Endothelial cell of umbilical vein (primary cell): ENCODE data around the gene POLR1C. TPM values are rescaled to one million over a fixed set of nuclear protein-coding genes. Genes with fewer than 3 reads are reported as not detected.

Source experiments
- BruUV-seq: library from RNA; stranded (reverse); fragments of 400-500 nt; replicated peaks from 2 replicates; lab custom pipeline; 2021; lab: Mats Ljungman, UMichigan
- CTCF ChIA-PET: fragments of 300-600, 350-600 bp; sonication (Branson Sonifier 250); formaldehyde crosslinking; loops from one replicate; lab custom pipeline; 2021; ENCODE audit warnings: antibody characterized with exemption, inconsistent platforms; lab: Charles Lee
- POLR2A ChIA-PET: fragments of 300-600, 350-600 bp; sonication (Branson Sonifier 250); formaldehyde crosslinking; loops from one replicate; lab custom pipeline; 2021; ENCODE audit warnings: antibody characterized with exemption, inconsistent platforms; lab: Charles Lee
- DNase-seq: peaks from one replicate; pipeline ENCODE4 v3.0.0-alpha.2; 2011; ENCODE audit warnings: low read depth, low spot score
- FAIRE-seq: peaks from 2 replicates; lab custom pipeline; 2011; peaks lifted over from hg19 to GRCh38; lab: Jason Lieb, UNC
- H2AFZ ChIP-seq: 2 replicates; pipeline ENCODE4 v1.6.0; 2012; ENCODE audit warnings: low read depth, low read length, control low read depth, inconsistent platforms
- H3K27ac ChIP-seq: 2 replicates; pipeline ENCODE4 v1.5.1; 2011; ENCODE audit warnings: low read depth, mild to moderate bottlenecking, control low read depth, low read length, moderate library complexity; ENCODE audit not compliant: insufficient read depth
- H3K27me3 ChIP-seq, 2 experiments: 2 replicates each; pipeline versions ENCODE4 v1.6.0 to v1.6.1; 2011; ENCODE audit warnings: low read length in 2 of 2, mixed read lengths in 1 of 2; ENCODE audit not compliant: control insufficient read depth in 2 of 2, insufficient read depth in 2 of 2
- H3K36me3 ChIP-seq, 2 experiments: 2 replicates in 1 of 2; 3 replicates in 1 of 2; pipeline ENCODE4 v1.5.1; 2011; ENCODE audit warnings: low read length in 2 of 2, mild to moderate bottlenecking in 1 of 2, moderate library complexity in 1 of 2; ENCODE audit not compliant: control insufficient read depth in 2 of 2, insufficient read depth in 2 of 2; ENCODE audit errors: extremely low read depth in 1 of 2
- H3K4me1 ChIP-seq: 3 replicates; pipeline ENCODE4 v1.5.1; 2011; ENCODE audit warnings: mild to moderate bottlenecking, low read length; ENCODE audit not compliant: control insufficient read depth, insufficient read depth; ENCODE audit errors: extremely low read depth
- H3K4me2 ChIP-seq: 2 replicates; pipeline ENCODE4 v1.6.1; 2011; ENCODE audit warnings: low read length, control low read depth, mixed read lengths; ENCODE audit not compliant: insufficient read depth
- H3K4me3 ChIP-seq, 3 experiments: fragments of 200-600 bp in 1 of 3; sonication (generic), shearing (Covaris generic) in 1 of 3; replicated peaks in 1 of 3; 2 replicates each; pipeline ENCODE4 v1.5.1; 2011 to 2016; ENCODE audit warnings: control low read depth in 3 of 3, low read length in 3 of 3, mild to moderate bottlenecking in 2 of 3, inconsistent platforms in 1 of 3, low read depth in 1 of 3, moderate library complexity in 1 of 3; ENCODE audit not compliant: insufficient read depth in 1 of 3
- H3K79me2 ChIP-seq: 2 replicates; pipeline ENCODE4 v1.6.0; 2012; ENCODE audit warnings: low read length, inconsistent platforms; ENCODE audit not compliant: control insufficient read depth, insufficient read depth
- H3K9ac ChIP-seq: replicated peaks from 2 replicates; pipeline ENCODE3; 2011; ENCODE audit warnings: low read length, control low read depth; ENCODE audit not compliant: insufficient read depth; ENCODE audit errors: extremely low read depth
- H3K9me1 ChIP-seq: replicated peaks from 3 replicates; pipeline ENCODE4 v1.6.0; 2011; ENCODE audit warnings: mild to moderate bottlenecking, low read length; ENCODE audit not compliant: control insufficient read depth, insufficient read depth; ENCODE audit errors: extremely low read depth
- H3K9me3 ChIP-seq: replicated peaks from 2 replicates; pipeline ENCODE4 v1.5.1; 2012; ENCODE audit warnings: low read length, inconsistent platforms; ENCODE audit not compliant: control insufficient read depth, insufficient read depth
- H4K20me1 ChIP-seq: replicated peaks from 2 replicates; pipeline ENCODE3; 2011; ENCODE audit warnings: mild to moderate bottlenecking, low read length; ENCODE audit not compliant: control insufficient read depth, insufficient read depth; ENCODE audit errors: extremely low read depth
- EZH2 ChIP-seq: IDR thresholded peaks from 2 replicates; pipeline ENCODE4 v1.6.1; 2012; ENCODE audit warnings: borderline replicate concordance, low read depth, mild to moderate bottlenecking, moderate library complexity, low read length, inconsistent platforms; ENCODE audit not compliant: severe bottlenecking
- FOS ChIP-seq: IDR thresholded peaks from 2 replicates; pipeline ENCODE4 v1.6.1; 2011; ENCODE audit warnings: mild to moderate bottlenecking, low read length, moderate library complexity, borderline replicate concordance; ENCODE audit not compliant: insufficient read depth
- GATA2 ChIP-seq: IDR thresholded peaks from 2 replicates; pipeline ENCODE4 v1.7.0; 2011; ENCODE audit warnings: low read depth, mild to moderate bottlenecking, moderate library complexity, mixed read lengths, low read length; ENCODE audit not compliant: insufficient read length, insufficient read depth
- JUN ChIP-seq: IDR thresholded peaks from 2 replicates; pipeline ENCODE4 v1.6.1; 2011; ENCODE audit warnings: borderline replicate concordance, low read depth; ENCODE audit not compliant: insufficient read length, insufficient read depth
- MYC ChIP-seq: IDR thresholded peaks from one replicate; pipeline ENCODE4 v1.6.1; 2011; ENCODE audit warnings: mild to moderate bottlenecking, low read depth, low read length
- POLR2A ChIP-seq: IDR thresholded peaks from 2 replicates; pipeline ENCODE4 v1.6.1; 2012; ENCODE audit warnings: low read depth, mild to moderate bottlenecking, control low read depth, low read length
- POLR2AphosphoS5 ChIP-seq: IDR thresholded peaks from 2 replicates; pipeline ENCODE4 v1.6.1; 2012; ENCODE audit warnings: low read depth, mild to moderate bottlenecking, control low read depth, low read length, moderate library complexity; ENCODE audit not compliant: insufficient read depth
- dilution Hi-C: fragments of 300-500 bp; cut with MboI; formaldehyde crosslinking; loops from one replicate; pipeline ENCODE4 v1.15.0; 2019; ENCODE audit warnings: low sequenced_read_pairs; ENCODE audit not compliant: extremely low pct_ligation_motif_present
- intact Hi-C: fragments of 100-400 bp; cut with micrococcal nuclease; formaldehyde crosslinking; loops from one replicate; pipeline ENCODE4 v1.10.0; 2022
- polyA plus RNA-seq, 4 experiments: library from polyadenylated mRNA; depleted of rRNA in 3 of 4; stranded (reverse) in 3 of 4; unstranded in 1 of 4; fragments of >200 nt; gene quantifications; 2 replicates each; pipeline versions ENCODE4 v1.2.1 to v1.2.3, GENCODE V29; 2011 to 2012; ENCODE audit warnings: missing spikeins in 1 of 4
- total RNA-seq: library from RNA; stranded (reverse); gene quantifications from 2 replicates; pipeline ENCODE4 v1.2.3, GENCODE V29; 2021
- TF ChIP-seq, protein P1 (sequence below): IDR thresholded peaks from 2 replicates; pipeline ENCODE4 v1.6.1; 2011; ENCODE audit not compliant: insufficient read depth, insufficient read length
- TF ChIP-seq, protein P2 (sequence below), 2 donors: IDR thresholded peaks; 1 replicate in 1 of 2; 2 replicates in 1 of 2; pipeline ENCODE4 v1.5.1; 2011; ENCODE audit warnings: low read length in 2 of 2, mild to moderate bottlenecking in 2 of 2, moderate library complexity in 2 of 2, control low read depth in 1 of 2, inconsistent platforms in 1 of 2, low read depth in 1 of 2; ENCODE audit not compliant: insufficient read depth in 1 of 2; ENCODE audit errors: extremely low read depth in 1 of 2

POLR1C gene
- total and polyA plus RNA-seq, 2 donors (not counting 3 experiments of a cell fraction or from before 2014, with no cell fraction given) = 39.8 to 46.0 TPM

DNA sequence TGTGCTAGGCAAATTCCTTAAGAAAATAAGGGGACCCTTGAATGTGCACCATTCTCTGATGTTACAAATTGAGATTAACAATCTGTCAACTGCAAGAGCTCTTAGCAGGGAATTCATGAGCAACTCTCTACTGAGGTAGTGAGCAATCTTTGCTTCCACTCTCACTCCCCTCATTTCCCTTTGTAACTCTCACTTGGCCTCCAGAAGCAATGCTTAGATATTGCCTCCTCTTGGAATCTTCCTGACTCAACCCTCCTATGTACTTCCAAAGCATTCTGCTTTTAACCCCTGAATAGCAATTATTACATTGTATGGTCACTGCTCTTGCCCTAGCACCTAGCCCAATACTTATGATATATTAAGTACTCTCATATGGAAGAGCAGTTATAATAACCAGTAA lies 42.4 kb downstream of the POLR1C start:
- Histone ChIP-seq H3K4me1 (no peaks in the 10 kb centered on the region), H3K4me2 (no peak overlapping the region), H3K27ac (no peak overlapping the region), H3K36me3 (peaks cover 14 to 30% of the 10 kb centered on the region in 2 experiments), H2AFZ (no peak overlapping the region), H3K9me3 (no peaks in the 10 kb centered on the region), H3K9ac (no peak overlapping the region), H3K27me3 (no peaks in the 10 kb centered on the region), H3K79me2 (no peaks in the 10 kb centered on the region), H3K4me3 (no peak overlapping the region), H4K20me1 (no peaks in the 10 kb centered on the region), H3K9me1 (no peaks in the 10 kb centered on the region)
- TF ChIP-seq MYC = no peak
- no peak for TF ChIP-seq POLR2A
- TF ChIP-seq, protein P1, sequence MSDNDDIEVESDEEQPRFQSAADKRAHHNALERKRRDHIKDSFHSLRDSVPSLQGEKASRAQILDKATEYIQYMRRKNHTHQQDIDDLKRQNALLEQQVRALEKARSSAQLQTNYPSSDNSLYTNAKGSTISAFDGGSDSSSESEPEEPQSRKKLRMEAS = no peak
- TF ChIP-seq JUN = no peak
- no peak for TF ChIP-seq FOS
- no peak for TF ChIP-seq GATA2
- no peak for TF ChIP-seq POLR2AphosphoS5
- no peak for TF ChIP-seq EZH2
- TF ChIP-seq, protein P2, sequence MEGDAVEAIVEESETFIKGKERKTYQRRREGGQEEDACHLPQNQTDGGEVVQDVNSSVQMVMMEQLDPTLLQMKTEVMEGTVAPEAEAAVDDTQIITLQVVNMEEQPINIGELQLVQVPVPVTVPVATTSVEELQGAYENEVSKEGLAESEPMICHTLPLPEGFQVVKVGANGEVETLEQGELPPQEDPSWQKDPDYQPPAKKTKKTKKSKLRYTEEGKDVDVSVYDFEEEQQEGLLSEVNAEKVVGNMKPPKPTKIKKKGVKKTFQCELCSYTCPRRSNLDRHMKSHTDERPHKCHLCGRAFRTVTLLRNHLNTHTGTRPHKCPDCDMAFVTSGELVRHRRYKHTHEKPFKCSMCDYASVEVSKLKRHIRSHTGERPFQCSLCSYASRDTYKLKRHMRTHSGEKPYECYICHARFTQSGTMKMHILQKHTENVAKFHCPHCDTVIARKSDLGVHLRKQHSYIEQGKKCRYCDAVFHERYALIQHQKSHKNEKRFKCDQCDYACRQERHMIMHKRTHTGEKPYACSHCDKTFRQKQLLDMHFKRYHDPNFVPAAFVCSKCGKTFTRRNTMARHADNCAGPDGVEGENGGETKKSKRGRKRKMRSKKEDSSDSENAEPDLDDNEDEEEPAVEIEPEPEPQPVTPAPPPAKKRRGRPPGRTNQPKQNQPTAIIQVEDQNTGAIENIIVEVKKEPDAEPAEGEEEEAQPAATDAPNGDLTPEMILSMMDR (IDR thresholded peaks at IDR 0.05; ENCODE audit: extremely low read depth in 1 of 2, insufficient read depth in 1 of 2, low read depth in 1 of 2, low read length in 2 of 2) = no peak
- no peak for DNase-seq
- FAIRE-seq = no peak
- dilution Hi-C loops (no loop called here), intact Hi-C loops (no loop called here)
- ChIA-PET CTCF (no interaction called here), POLR2A (no interaction called here)
- BruUV-seq = no TSS peak
